GM18499 (cell line): ENCODE measurements around the gene NLRP13.
"Not testable (repeated sequence)": the region's sequence is repeated elsewhere in the genome, so short reads cannot be mapped to it uniquely, and the experiment has no call there.

Experiments used
- ATAC-seq: cut with Tn5 transposase; IDR thresholded peaks from one replicate; pipeline ENCODE4 v1.9.1; 2021; ENCODE audit warnings: moderate number of reproducible peaks; ENCODE audit not compliant: insufficient read depth, unreplicated experiment

NLRP13 gene, protein sequence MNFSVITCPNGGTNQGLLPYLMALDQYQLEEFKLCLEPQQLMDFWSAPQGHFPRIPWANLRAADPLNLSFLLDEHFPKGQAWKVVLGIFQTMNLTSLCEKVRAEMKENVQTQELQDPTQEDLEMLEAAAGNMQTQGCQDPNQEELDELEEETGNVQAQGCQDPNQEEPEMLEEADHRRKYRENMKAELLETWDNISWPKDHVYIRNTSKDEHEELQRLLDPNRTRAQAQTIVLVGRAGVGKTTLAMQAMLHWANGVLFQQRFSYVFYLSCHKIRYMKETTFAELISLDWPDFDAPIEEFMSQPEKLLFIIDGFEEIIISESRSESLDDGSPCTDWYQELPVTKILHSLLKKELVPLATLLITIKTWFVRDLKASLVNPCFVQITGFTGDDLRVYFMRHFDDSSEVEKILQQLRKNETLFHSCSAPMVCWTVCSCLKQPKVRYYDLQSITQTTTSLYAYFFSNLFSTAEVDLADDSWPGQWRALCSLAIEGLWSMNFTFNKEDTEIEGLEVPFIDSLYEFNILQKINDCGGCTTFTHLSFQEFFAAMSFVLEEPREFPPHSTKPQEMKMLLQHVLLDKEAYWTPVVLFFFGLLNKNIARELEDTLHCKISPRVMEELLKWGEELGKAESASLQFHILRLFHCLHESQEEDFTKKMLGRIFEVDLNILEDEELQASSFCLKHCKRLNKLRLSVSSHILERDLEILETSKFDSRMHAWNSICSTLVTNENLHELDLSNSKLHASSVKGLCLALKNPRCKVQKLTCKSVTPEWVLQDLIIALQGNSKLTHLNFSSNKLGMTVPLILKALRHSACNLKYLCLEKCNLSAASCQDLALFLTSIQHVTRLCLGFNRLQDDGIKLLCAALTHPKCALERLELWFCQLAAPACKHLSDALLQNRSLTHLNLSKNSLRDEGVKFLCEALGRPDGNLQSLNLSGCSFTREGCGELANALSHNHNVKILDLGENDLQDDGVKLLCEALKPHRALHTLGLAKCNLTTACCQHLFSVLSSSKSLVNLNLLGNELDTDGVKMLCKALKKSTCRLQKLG

DNA sequence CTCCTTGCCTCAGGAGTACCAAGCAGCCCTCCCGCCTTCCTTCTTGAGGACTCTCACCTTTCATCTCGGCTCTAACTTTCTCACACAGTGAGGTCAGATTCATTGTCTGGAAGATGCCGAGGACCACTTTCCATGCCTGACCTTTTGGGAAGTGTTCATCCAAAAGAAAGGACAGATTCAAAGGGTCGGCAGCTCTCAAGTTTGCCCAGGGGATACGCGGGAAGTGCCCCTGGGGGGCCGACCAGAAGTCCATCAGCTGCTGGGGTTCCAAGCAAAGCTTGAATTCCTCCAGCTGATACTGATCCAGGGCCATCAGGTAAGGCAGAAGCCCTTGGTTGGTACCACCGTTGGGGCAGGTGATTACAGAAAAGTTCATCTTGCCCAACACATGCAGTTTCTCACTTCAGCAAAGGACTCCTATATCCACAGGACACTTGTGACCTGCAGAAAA lies at the start of gene NLRP13:
Gene NLRP13, minus strand, starts transcription at position 401 of the 451 bp plus-strand sequence. Its CDS starts 25 bp downstream, at position 376.
- ATAC-seq: no peak

DNA sequence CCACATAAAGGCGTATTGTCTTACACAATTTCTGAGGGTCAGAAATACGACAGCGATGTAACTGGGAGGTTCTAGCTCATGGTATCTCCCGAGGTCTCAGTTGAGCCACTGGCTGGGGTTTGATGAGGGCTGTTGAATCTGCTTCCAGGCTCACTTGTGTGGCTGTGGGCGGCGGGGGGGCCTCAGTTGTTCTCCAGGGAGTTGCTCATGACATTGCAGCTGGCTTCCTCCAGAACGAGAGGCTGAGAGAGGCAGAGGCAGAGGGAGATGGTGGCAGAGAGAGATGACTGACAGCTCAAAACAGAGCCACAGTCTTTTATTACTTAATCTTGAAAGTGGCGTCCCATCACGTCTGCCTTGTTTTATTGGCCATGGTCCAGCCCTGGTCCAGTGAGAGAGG lies 48.3 kb upstream of the NLRP13 start:
- ATAC-seq: no peak

GRCh38 chr19:55973982-55974381 lies 41.8 kb upstream of the NLRP13 start:
- ATAC-seq: no peak

DNA sequence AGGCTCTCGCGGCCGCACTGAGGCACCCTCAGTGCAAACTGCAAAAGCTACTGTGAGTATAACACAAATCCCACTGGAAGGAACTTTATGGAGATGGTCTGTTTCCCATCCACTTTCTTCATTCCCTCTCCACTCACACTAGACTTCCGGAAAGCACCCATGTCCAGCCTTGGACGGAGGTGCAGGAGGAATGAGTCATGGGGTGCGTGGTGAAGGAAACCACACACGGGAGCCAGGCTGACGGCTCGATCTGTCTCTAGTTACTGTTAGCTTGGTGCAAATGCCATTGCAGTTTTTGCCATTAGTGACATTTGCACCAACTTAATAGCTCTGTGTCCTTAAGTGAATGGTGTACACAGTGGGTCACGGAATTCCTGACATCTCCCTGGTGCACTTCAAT lies 30.1 kb upstream of the NLRP13 start:
- no peak for ATAC-seq

DNA sequence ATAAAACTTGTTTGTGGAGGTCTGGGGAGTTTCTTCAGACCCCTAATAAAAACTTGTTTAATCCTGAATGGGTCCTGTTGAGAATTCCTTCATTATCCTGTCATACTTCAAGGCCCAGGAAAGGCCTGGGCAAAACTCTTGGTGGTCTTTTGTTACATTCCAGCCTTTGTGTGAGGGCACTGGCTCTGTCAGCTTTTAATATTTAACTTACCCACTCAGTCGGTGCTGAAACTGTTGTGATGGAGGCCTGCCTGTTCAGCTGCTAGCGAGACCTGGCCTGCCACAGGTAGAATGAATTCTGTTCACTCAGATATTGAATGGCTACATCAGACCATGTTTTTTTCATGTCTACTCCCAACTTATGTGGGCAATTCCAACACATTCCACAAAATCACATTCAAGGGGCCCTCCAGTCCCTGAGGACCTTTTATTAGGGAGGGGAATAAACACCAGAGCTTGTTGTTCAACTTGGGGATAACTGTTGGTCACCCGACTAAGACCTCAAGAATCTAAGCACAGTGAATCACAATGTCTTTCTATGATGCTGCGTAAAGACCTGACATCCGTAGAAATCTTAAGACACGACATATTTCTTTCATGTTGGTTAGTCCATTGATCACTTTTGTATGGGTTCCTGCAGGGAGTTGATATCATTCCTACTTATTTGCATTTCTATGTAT lies 28.0 kb upstream of the NLRP13 start:
- ATAC-seq: no peak

- no peak for ATAC-seq
Observed at GRCh38 chr19:55958356-55958755, 26.2 kb upstream of the NLRP13 start.

DNA sequence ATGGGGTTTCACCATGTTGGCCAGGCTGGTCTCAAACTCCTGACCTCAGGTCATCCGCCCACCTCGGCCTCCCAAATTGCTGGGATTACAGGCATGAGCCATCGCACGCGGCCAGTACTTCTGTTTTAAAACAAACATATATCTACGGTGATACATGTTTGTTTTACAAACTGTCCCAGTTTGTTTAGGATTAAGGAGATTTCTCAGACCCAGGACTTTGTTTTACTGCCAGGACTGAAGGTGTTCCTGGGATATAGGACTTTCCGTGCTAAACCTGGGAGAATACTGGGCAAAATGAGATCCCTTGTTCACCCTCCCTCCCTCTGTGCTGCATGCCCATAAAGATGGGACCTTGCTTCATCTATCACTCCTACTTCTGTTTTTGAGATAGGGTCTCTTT lies 24.3 kb upstream of the NLRP13 start:
- no peak for ATAC-seq

- not testable (repeated sequence) for ATAC-seq
Observed at GRCh38 chr19:55950566-55950965, 18.4 kb upstream of the NLRP13 start.

DNA sequence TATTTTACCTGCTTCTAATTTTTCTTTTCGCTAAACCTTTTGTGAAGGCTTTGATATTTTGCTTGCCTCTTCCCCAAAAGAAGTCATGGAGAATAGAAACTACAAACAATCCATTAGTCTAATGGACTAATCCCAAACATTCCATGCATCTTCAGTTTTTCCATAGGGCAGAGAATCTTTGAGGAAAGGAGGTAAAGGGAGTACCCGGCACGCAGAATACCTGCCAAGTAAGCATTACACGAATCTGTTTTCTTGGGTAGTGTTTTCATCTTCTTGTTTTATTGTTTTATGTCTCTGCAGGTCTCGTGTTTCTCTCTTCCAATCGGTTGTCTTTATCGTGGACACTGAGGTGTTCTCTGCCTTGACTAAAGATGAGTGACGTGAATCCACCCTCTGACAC lies 15.4 kb upstream of the NLRP13 start, which contains the start of gene NLRP8:
Gene NLRP8, plus strand, starts transcription at position 301 of the 400 bp plus-strand sequence.
- no peak for ATAC-seq

GRCh38 chr19:55940306-55940705 lies 8.2 kb upstream of the NLRP13 start:
- ATAC-seq: no peak

GRCh38 chr19:55939206-55939605 lies 7.1 kb upstream of the NLRP13 start:
- ATAC-seq: no peak

DNA sequence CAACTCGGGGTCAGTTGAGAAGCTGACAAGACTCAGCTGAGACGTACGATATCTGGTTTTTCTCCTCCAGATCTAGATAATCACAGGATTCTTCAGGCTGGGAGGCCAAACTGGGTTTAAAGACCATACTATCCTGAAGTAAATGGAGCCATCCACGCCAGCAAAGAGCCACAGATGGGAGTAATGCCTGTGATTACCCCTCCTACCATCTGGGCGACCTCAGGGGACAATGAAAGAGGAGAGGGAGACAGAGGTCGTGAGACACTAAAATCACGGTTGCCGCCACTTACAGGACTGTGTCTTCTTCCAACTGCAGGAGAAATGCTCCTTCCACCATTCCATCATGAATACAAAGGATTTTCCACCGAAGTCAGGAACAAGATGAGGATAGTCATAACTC lies 3.1 kb upstream of the NLRP13 start:
- ATAC-seq: no peak

GRCh38 chr19:55930996-55931515 lies 1.1 kb downstream of the NLRP13 start:
- no peak for ATAC-seq

GRCh38 chr19:55929258-55929657 lies 2.9 kb downstream of the NLRP13 start:
- ATAC-seq: not testable (repeated sequence)

- ATAC-seq: no peak
Observed at GRCh38 chr19:55927991-55928390, 4.1 kb downstream of the NLRP13 start.

- no peak for ATAC-seq
Observed at GRCh38 chr19:55923556-55923955, 8.6 kb downstream of the NLRP13 start.

DNA sequence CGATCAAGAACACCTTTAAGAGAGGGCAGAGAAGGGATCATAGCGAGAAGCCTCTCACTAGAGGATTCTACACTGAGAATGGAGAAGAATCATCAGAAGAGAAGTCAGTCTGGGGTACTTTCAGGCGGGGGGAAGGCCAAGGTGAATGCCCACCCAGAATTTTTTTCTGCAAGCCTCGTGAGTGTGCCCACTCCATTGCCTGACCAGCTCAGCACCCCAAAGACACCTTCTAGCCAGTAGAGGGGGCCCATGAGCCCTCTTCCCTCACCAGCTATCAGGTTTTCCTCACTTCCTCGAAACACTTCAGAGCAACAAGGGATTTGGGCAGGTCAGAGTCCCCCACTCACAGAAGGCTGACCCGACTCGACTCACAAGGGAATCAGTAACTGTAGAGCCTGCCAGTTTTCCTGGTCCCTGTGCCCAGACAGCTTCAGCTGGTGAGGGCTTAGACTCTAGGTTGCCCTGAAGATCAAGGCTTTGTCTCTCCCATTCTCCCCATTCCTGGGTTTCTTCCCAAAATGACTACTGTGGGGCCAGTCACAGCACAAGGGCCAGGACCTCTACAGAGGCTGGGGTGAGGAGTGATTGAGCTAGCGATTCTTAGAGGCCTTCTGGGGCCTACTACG lies 18.4 kb downstream of the NLRP13 start:
- no peak for ATAC-seq

DNA sequence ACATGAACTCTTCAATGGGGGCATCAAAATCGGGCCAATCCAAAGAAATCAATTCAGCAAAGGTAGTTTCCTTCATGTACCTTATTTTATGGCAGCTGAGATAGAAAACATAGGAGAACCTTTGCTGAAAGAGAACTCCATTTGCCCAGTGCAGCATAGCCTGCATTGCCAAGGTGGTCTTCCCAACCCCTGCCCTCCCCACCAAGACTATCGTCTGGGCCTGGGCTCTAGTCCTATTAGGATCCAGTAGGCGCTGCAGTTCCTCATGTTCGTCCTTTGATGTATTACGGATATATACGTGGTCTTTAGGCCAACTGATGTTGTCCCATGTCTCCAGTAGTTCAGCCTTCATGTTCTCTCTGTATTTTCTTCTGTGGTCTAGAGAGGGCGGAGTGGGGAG lies 19.2 kb downstream of the NLRP13 start:
- no peak for ATAC-seq

DNA sequence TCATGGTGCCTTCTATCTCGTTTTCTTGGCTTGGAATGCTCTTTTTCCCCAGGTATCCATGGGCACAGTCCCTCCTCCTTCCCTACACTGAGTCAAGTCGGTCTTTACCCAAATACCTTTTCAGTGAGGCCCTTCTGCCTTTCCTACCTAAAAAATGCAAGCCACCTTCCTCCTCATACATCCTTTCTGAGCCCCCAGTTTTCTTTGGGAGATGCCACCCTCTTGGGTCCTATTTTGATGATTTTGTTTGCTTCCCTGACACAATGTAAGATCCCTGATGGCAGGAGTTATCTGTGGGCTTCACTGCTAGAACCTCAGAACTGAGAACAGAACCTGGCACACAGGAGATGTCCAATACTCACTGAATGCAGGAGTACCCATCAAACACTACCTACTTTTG lies 22.3 kb downstream of the NLRP13 start:
- no peak for ATAC-seq

DNA sequence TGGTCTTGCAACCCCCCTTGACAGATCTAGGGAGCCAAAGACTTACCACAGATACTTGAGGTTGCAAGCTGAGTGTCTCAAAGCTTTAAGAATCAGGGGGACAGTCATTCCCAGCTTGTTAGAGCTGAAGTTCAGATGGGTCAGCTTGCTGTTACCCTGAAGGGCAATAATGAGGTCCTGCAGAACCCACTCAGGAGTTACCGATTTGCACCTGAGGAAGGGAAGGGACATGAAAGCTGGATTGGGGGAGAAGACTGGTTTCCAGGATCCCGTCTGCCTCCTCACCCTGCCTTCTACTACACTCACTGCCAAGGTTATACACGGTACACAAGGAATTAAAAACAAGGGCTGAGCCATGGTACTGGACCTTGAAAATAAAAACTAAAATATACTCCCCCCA lies 24.4 kb downstream of the NLRP13 start:
- no peak for ATAC-seq
